GM11168 (cell line): ENCODE data around the gene TSPOAP1.

Source experiments
- in situ Hi-C: fragments of 300-500 bp; cut with MboI; formaldehyde crosslinking; loops from one replicate; pipeline ENCODE4 v1.12.0; 2022; ENCODE audit warnings: low sequenced_read_pairs; ENCODE audit not compliant: unreplicated experiment

Gene TSPOAP1

DNA sequence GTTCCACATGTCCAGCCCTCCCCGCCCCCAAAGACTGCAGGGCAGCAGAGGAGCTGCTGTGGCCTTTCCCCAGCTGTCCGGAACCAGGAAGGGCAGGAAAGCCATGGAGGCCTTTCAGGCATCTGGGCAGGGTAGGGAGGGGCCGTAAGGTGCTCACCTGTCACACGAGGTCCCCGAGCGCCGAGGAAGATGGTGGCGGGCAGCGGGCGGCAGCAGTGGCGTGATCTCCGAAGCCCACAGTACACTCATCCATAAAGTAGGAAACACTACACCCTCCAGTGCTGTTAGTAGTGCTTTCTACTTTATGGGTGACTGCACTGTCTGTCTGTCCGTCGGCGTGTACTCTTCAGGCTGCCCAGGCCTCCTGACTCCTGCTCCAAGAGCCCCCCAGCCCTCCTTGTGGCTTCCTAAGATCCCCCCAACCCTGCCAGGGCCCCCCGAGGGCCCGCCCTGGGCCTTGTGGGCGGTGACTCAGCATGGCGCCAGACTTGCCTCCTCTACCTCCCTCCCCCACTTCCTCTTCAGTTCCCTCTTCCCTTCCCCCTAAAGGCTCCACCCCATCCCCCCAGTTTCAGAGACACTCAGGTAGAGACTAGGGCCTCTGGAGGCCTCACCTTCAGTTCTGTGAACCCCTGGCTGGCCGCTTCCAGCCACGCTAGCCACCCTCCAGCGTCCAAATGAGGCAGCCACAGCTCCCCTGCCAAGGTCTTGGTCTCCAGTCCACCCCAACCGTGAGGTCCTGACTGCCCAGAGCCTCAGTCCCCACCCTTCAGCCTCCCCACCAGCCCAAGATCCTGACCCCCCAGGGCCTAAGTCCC lies 2.6 kb upstream of the TSPOAP1 start:
- in situ Hi-C loops = no loop called here

DNA sequence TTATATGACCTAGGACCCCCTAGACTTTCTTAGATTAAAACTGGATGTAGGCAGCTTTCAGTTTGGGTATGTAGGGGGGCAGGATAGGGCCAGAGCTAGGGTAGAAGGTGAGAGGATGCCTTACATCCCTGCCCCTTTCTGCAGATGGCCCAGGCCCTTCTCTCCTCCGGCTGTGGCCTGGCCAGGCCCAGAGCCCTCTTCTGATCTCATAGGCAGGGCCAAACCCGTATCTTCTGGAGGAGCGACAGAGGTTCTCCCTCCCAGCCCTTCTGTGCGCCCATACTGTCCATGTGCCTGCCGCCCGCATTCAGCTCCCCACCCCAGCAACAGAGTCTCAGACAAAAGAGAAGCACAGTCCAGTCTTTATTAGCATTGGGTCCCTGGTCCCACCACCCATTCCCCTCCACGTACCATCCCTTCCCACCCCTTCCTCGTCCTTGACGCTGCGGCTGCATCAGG lies 2.0 kb upstream of the TSPOAP1 start:
- in situ Hi-C loops = no loop called here

DNA sequence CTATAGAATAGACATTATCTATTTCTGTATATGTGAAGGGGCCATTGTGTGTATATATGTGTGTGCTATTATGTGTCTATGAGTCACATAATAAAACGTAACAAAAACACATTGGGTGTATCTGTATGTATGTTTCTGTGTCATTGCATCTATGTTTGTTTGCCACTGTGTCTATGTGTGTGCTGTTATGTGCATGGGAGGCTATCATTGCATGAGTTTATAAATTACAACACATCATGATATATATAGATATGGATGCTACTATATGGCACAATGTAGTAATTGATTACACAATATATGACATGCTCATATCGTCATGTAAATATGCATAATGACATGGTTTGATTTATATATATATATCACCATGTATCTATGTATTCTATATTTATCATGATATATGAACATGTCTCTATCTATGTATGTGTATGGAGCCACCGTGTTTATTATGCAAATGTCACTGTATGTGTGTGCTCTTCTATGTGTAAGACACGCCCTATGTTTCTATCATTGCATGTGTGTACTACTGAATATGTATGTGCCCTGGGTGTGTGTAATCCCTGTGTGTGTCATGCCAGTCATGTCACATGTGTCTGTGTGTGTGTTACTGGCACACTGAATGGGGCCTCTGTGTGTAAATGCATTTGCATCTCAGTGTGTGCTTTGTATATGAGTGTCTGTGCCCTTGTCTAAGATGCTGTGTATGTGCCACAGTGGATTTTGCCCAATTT lies 1.4 kb upstream of the TSPOAP1 start:
- in situ Hi-C loops = no loop called here

- in situ Hi-C loops = no loop called here
These were observed 627 bp upstream of the TSPOAP1 start for GRCh38 chr17:58329035-58329809.

DNA sequence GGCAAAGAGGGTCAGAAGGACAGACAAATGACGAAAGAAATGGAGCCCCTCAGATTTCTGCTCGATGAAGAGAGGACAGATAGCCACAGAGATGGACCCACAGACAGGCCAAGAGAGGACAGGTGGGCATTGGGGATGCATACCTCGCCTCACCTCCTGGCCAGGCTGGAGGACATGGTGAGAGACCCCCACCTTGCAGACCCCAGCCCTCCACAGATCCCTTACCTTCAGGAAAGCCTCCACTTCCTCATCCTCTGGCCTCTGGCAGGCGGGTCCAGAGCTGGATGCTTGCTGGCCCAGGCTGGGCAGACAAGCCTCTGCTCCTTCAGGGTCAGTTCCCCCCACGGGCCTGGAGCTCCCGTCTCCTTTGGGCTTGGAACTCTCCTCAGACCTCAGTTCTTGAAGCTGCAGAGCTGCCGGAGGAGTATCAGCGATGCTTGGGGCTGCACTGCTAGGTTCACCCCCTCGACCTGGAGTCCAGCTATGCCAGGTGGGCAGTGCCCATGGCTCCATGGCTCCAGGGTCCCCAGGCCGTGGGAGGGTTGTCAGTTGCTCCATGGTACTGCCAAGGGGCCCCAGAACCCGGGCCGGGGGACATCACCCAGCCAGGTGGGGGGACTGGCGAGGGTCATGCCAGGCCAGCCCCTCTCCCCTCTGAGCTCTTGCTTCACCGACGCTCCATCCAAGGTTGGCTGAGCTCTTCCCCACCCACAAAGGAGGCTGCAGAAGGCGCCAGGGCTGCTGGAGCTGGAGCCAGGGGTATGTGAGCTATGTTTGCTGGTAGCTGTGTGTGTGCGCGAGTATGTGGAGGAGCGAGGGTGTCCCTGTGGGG lies 1.0 kb downstream of the TSPOAP1 start:
- in situ Hi-C loops = no loop called here

DNA sequence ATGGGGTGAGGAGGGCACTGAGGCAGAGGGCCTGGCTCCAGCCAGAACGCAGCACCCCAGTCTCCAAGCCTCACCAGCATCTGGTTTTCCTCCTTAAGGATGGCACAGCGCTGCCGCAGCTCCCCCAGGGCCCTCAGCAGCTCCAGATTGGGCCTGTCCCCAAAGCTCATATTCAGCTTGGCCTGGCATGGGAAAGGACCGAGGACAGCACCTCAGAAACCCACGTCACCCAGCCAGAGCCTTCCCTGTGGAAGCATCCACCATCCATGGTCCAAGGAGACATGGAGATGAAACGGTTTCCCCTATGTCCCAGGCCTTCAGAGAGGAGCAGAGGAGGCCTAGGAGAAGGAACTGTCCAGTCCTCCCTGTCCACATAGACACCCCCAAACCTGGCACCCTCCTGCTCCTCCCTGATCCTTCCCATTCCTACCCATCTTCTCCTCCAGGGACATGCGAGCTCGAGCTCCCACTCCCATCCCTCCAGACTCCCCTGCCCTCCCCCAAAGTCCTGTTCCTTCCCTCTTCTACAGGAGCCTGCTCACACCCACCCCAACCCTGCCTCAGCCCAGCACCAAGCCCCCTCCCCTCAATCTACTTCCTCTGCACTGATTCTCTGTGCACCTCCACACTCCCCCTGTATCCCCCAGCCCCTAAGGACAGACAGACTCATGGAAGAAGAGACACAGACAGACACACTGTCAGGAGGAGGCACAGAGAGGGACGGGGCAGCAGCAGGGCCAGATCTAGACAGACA lies 1.8 kb downstream of the TSPOAP1 start:
- in situ Hi-C loops = no loop called here

DNA sequence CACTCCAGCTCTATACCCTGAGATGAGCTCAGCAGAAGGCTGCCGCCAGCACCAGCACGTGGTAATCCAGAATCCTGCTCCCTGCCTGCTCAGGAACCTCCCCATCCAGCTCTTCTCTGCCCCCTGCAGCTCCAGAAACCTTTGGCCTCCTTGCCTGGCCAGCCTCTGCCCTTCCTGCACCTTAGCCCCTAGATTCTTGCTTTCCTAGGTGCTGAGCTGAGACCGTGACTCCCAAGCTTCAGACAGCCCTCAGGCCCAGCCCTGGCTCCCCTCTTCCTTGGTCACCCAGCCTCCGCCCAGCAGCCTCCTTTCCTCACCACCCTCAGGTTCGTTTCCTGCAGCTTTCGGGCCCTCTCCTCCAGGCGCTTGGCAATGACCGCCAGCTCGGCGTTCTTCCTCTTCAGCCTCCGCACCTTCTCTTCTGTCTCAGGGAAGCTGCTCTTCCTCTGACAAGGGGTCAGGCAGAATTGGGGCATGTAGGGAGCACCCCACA lies 2.6 kb downstream of the TSPOAP1 start:
- in situ Hi-C loops = no loop called here

GRCh38 chr17:58325289-58325726 lies 3.3 kb downstream of the TSPOAP1 start:
- in situ Hi-C loops = no loop called here

- in situ Hi-C loops = no loop called here
These were observed 3.9 kb downstream of the TSPOAP1 start for GRCh38 chr17:58324409-58325288.

- in situ Hi-C loops = no loop called here
These were observed 4.6 kb downstream of the TSPOAP1 start for GRCh38 chr17:58324056-58324408.

DNA sequence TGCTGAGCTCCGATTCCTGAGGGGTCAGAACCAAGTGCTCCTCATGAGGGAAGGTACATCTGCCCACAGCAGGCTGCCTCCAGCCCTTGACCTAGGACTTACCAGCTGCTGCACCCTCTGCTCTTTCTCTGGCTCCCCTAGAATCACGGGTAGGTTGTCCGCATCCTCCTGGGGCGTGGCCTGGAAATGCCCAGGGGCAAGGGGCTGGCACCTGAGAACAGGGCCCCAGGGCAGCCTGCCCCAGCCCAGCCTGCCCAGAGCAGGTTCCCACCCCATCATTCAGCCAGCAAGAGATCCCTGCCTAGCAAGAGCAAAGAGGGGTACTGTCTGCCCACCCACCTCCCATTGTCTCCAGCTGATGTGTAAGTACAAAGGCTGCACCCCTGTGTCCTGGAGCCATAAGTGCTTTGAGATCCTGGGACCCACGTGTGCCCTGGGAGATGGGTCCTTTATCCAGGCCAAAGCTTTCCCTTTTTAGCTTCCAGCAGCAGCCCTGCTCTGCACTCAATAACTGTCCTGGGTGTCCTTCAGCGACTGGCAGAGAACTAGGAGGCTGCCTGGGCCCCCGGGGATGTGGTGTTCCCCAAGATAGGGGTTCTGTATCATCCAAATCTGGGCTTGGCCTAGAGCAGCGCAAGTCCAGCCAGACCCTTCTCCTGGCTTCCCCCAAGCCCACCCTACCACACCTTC lies 5.1 kb downstream of the TSPOAP1 start:
- in situ Hi-C loops = no loop called here

DNA sequence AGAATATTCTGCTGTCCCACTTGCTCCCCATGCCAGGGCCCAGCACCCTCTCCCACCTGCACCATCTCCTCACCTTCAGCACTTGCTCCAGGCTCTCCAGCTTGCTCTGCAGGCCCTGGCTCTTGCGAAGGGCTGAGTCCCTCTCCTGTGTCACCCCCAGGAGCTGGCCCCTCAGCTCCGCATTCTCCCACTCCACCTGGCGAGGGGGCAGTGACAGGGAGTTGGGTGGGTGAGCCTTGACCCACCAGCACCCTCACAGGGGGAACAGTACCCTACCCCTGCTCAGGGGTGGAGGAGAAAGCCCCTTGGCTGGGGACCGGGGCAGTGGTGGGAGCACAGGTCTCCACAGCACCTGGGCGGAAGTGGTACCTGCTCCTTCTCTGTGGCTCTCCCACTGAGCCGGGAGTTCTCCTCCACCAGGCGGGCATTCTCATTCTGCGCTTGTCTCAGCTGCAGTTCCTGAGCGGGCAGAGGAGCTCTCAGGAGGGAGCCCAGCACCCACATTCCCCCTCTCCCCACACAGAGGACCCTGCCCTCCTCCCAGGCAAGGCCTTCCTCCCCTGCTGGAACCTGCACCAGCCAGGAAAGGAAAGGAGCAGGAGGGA lies 5.9 kb downstream of the TSPOAP1 start:
- in situ Hi-C loops = no loop called here

DNA sequence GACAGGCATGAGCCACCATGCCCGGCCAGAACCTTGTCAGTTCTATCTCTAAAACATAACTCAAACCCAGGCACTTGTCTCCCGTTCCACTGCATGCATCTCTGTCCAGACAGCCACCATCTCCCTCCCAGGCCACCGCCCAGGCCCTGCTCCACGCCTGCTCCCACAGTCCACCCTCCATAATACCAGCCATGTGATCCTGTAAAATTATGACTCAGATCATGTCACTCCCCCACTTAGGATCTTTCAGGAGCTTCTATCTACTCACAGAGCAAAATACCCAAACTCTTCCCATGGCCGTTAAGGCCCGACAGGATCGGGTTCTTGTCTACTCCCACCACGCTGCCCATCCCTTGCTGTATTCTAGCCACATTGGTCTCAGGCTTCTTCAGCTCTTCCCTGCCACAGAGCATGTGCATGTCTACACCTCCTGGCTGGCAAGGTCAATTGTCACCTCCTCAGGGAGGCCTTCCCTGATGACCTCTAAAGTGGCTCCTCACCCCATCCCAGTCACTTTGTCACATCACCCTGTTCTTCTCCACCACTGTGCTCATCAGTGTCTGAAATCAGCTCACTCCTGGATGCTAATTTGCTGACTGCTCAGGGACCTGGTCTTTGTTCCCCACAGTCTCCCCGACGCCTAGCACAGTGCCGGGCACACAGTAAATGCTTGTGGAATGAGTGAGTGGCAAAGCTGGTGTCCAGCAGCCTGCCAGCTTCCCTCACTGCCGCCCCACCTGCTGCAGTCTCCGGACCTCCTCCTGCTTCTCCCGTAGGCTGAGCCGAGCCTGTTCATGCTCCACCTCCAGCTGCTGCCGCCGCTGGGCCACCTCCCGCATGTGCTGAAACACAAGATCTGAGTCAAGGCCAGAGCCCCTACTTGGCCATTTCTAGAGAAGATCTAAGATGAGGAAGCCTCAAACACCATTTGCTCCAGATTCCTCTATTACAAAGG lies 6.7 kb downstream of the TSPOAP1 start:
- in situ Hi-C loops = no loop called here

DNA sequence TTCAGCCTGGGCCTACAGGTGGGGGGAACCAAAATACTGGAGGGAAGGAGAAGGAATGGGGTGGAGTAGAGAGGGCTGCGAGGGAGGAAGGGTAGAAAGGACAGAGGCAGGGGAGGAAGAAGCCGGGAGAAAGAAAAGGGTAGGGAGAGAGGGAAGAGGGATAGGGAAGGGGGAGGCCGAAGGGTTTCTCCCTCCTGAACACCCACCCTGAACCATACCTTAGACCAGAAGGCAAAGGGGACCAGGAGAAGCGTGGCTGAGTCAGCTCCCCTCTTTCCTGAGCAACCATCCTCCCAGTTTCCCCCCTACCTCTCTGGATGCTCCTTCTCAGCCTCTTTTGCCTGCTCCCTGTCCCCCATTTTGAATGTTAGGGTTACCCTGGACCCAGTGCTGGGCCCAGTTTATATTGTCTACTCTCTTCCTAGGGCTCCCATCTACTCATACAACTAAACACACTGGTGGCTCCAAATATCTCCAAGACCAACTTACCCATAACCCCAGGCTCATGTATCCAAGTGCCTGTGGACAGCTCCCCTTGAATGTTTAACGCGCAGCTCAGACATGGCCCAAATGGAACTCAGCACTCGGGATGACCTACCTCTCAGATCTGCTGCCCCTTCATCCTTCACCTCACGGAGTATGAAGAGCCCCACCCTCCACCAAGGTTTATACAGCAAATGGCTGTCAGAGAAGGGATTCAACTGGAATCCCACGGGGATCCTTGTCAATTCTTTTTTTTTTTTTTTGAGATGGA lies 7.8 kb downstream of the TSPOAP1 start:
- in situ Hi-C loops = no loop called here

DNA sequence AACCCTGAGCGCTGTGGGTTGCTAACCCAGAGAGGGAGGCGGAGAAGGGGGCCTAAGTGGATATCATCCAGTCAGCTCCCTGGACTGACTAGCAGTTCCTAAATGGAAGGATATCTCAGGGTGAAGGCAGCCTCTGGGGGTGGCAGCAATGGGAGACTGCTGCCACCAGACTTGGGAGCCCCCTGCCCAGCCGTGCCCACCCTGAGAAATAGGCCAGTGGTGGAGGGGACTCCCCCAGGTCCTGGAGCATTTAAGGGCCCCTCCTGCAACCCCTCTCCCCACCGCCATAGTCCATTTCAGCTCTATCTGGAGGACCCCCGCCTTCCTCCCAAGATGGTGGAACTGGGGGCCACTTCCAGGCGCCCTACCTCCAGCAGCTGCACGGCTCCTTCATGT lies 8.4 kb downstream of the TSPOAP1 start:
- in situ Hi-C loops = no loop called here
